Esophagus muscularis mucosa (tissue), 4 donors: ENCODE results near the gene CCDC61. TPM values are rescaled to one million over a fixed set of nuclear protein-coding genes. Genes with fewer than 3 reads are reported as not detected.

Experiments used
- DNase-seq: peaks from one replicate; pipeline ENCODE4 v3.0.0-alpha.2; 2017; ENCODE audit errors: extremely low spot score
- H3K27ac ChIP-seq, 4 donors: fragments of 200-600 bp; sonication (generic); replicated peaks in 1 of 4; 1 replicate in 3 of 4; 2 replicates in 1 of 4; pipeline ENCODE4 v1.5.1; 2016 to 2019; ENCODE audit warnings: mild to moderate bottlenecking in 1 of 4
- H3K27me3 ChIP-seq, 4 donors: fragments of 200-600 bp; sonication (generic); one replicate each; pipeline versions ENCODE4 v1.5.1 to v1.6.0; 2016 to 2019
- H3K36me3 ChIP-seq, 4 donors: fragments of 200-600 bp; sonication (generic); one replicate each; pipeline ENCODE4 v1.5.1; 2016 to 2019
- H3K4me1 ChIP-seq, 4 donors: fragments of 200-600 bp; sonication (generic); one replicate each; pipeline ENCODE4 v1.5.1; 2016 to 2019
- H3K4me3 ChIP-seq, 4 donors: fragments of 200-600 bp; sonication (generic); 1 replicate in 2 of 4; 2 replicates in 2 of 4; pipeline ENCODE4 v1.5.1; 2016 to 2019; ENCODE audit warnings: mild to moderate bottlenecking in 4 of 4, moderate library complexity in 1 of 4
- H3K9me3 ChIP-seq, 4 donors: fragments of 200-600 bp; sonication (generic); 1 replicate in 3 of 4; 2 replicates in 1 of 4; pipeline ENCODE4 v1.5.1; 2016 to 2019
- CTCF ChIP-seq, 3 experiments: fragments of 200-600 bp in 2 of 3; fragments of 450-650 bp in 1 of 3; sonication (generic) in 2 of 3; IDR thresholded peaks; one replicate each; pipeline ENCODE4 v1.5.1; 2017 to 2019; ENCODE audit warnings: antibody characterized with exemption in 3 of 3, mild to moderate bottlenecking in 2 of 3, moderate library complexity in 1 of 3
- EP300 ChIP-seq: sonication (generic); formaldehyde crosslinking; IDR thresholded peaks from one replicate; pipeline ENCODE4 v1.6.1; 2017; ENCODE audit warnings: antibody characterized with exemption
- POLR2A ChIP-seq: fragments of 450-650 bp; IDR thresholded peaks from one replicate; pipeline ENCODE4 v1.6.1; 2017; ENCODE audit warnings: antibody characterized with exemption, moderate library complexity, mild to moderate bottlenecking, low read depth
- POLR2AphosphoS5 ChIP-seq, 2 donors: sonication (generic); formaldehyde crosslinking; IDR thresholded peaks; one replicate each; pipeline ENCODE4 v1.6.1; 2017; ENCODE audit warnings: antibody characterized with exemption in 2 of 2
- WGBS: methylation state at CpG from one replicate; pipeline ENCODE4 v1.1.5; 2018; 5-methylcytosine and 5-hydroxymethylcytosine counted together
- intact Hi-C: fragments of 100-400 bp; cut with DNase I; formaldehyde crosslinking; loops from one replicate; pipeline ENCODE4 v1.15.1; 2023
- total RNA-seq, 4 donors: library from RNA; depleted of rRNA; stranded (reverse); fragments of >200 nt; gene quantifications; one replicate each; pipeline versions ENCODE4 v1.1.0 to v1.2.1, GENCODE V29; 2016

Gene CCDC61
- total RNA-seq, 4 donors from 2014 or later, result 5.3 to 9.6 (median 8.6) TPM

- TF ChIP-seq POLR2AphosphoS5 (IDR thresholded peaks at IDR 0.05) (no peak), POLR2A (no peak), EP300 (no peak), CTCF (IDR thresholded peaks at IDR 0.05) (no peak)
- Histone ChIP-seq H3K36me3 (peaks cover 0 to 16% (median 4%) of the 10 kb centered on the region in 4 donors), H3K4me1 (peaks cover 5 to 24% (median 14%) of the 10 kb centered on the region in 4 donors), H3K9me3 (no peaks in the 10 kb centered on the region), H3K27ac (no peak overlapping the region), H3K4me3 (no peak overlapping the region), H3K27me3 (peaks cover 2 to 47% (median 14%) of the 10 kb centered on the region in 4 donors)
- intact Hi-C loops, result no loop called here
- 89% methylated on average over 6 of the region's 7 CpGs for WGBS
- DNase-seq, result no peak
Observed at GRCh38 chr19:46020819-46021125, 25.5 kb downstream of the CCDC61 start.

GRCh38 chr19:46021531-46022041, 26.3 kb downstream of the CCDC61 start:
- Histone ChIP-seq H3K9me3 (no peaks in the 10 kb centered on the region), H3K4me3 (no peak overlapping the region), H3K27ac (no peak overlapping the region), H3K36me3 (peaks cover 0 to 16% (median 4%) of the 10 kb centered on the region in 4 donors), H3K27me3 (peaks cover 2 to 45% (median 14%) of the 10 kb centered on the region in 4 donors), H3K4me1 (peaks cover 4 to 16% (median 6%) of the 10 kb centered on the region in 4 donors)
- intact Hi-C loops, result no loop called here
- no peak for TF ChIP-seq EP300
- TF ChIP-seq POLR2A, result no peak
- no peak for TF ChIP-seq CTCF (IDR thresholded peaks at IDR 0.05)
- no peak for TF ChIP-seq POLR2AphosphoS5 (IDR thresholded peaks at IDR 0.05)
- WGBS, result 63% methylated on average over 11 of the region's 11 CpGs
- DNase-seq, result no peak

- Histone ChIP-seq H3K4me3 (no peak overlapping the region), H3K27me3 (peaks cover 2 to 49% (median 15%) of the 10 kb centered on the region in 4 donors), H3K36me3 (peaks cover 0 to 16% (median 4%) of the 10 kb centered on the region in 4 donors), H3K4me1 (peaks cover 2 to 11% (median 3%) of the 10 kb centered on the region in 4 donors), H3K27ac (no peak overlapping the region), H3K9me3 (no peaks in the 10 kb centered on the region)
- no peak for DNase-seq
- 88% methylated on average over 1 of the region's 12 CpGs for whole genome bisulfite sequencing
- TF ChIP-seq EP300, result no peak
- TF ChIP-seq CTCF (IDR thresholded peaks at IDR 0.05), result no peak
- no peak for TF ChIP-seq POLR2A
- TF ChIP-seq POLR2AphosphoS5 (IDR thresholded peaks at IDR 0.05), result no peak
- intact Hi-C loops, result no loop called here
Observed at GRCh38 chr19:46022061-46022430, 26.8 kb downstream of the CCDC61 start.

- Histone ChIP-seq H3K9me3 (no peaks in the 10 kb centered on the region), H3K27ac (no peak within 1 kb of the TSS), H3K36me3 (peaks cover 0 to 16% (median 4%) of the 10 kb centered on the region in 4 donors), H3K4me1 (peaks cover 0 to 8% (median 0%) of the 10 kb centered on the region in 4 donors), H3K4me3 (no peak within 1 kb of the TSS), H3K27me3 (peaks cover 2 to 55% (median 15%) of the 10 kb centered on the region in 4 donors)
- intact Hi-C loops, result no loop called here
- 55% methylated on average over 11 of the region's 47 CpGs for WGBS
- no peak for TF ChIP-seq POLR2A
- TF ChIP-seq CTCF (IDR thresholded peaks at IDR 0.05), result no peak
- no peak for TF ChIP-seq POLR2AphosphoS5 (IDR thresholded peaks at IDR 0.05)
- TF ChIP-seq EP300, result no peak
- DNase-seq, result no peak
Observed at GRCh38 chr19:46022431-46023310, 27.4 kb downstream of the CCDC61 start, which contains the start of gene PGLYRP1. Gene PGLYRP1 (minus strand): TSS chr19:46023053. CDS start chr19:46023021, 32 bp downstream.
